ENCODE results near the gene PRPF40A.

GRCh38 chr2:152706477-152707021 lies 10.7 kb downstream of the PRPF40A start:
- TF ChIP-seq, protein P1, sequence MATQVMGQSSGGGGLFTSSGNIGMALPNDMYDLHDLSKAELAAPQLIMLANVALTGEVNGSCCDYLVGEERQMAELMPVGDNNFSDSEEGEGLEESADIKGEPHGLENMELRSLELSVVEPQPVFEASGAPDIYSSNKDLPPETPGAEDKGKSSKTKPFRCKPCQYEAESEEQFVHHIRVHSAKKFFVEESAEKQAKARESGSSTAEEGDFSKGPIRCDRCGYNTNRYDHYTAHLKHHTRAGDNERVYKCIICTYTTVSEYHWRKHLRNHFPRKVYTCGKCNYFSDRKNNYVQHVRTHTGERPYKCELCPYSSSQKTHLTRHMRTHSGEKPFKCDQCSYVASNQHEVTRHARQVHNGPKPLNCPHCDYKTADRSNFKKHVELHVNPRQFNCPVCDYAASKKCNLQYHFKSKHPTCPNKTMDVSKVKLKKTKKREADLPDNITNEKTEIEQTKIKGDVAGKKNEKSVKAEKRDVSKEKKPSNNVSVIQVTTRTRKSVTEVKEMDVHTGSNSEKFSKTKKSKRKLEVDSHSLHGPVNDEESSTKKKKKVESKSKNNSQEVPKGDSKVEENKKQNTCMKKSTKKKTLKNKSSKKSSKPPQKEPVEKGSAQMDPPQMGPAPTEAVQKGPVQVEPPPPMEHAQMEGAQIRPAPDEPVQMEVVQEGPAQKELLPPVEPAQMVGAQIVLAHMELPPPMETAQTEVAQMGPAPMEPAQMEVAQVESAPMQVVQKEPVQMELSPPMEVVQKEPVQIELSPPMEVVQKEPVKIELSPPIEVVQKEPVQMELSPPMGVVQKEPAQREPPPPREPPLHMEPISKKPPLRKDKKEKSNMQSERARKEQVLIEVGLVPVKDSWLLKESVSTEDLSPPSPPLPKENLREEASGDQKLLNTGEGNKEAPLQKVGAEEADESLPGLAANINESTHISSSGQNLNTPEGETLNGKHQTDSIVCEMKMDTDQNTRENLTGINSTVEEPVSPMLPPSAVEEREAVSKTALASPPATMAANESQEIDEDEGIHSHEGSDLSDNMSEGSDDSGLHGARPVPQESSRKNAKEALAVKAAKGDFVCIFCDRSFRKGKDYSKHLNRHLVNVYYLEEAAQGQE (IDR thresholded peaks at IDR 0.05; ENCODE audit: unreplicated experiment), result no peak
- TF ChIP-seq EZH2 (IDR thresholded peaks at IDR 0.05; ENCODE audit: low read depth, unreplicated experiment) (no peak), EZH2phosphoT487 (IDR thresholded peaks at IDR 0.05; ENCODE audit: unreplicated experiment) (no peak), ZNF114 (CRISPR knock-in tag; IDR thresholded peaks at IDR 0.05) (no peak), POLR2AphosphoS5 (IDR thresholded peaks at IDR 0.05; ENCODE audit: low read depth) (no peak)
- TF ChIP-seq, protein P2, sequence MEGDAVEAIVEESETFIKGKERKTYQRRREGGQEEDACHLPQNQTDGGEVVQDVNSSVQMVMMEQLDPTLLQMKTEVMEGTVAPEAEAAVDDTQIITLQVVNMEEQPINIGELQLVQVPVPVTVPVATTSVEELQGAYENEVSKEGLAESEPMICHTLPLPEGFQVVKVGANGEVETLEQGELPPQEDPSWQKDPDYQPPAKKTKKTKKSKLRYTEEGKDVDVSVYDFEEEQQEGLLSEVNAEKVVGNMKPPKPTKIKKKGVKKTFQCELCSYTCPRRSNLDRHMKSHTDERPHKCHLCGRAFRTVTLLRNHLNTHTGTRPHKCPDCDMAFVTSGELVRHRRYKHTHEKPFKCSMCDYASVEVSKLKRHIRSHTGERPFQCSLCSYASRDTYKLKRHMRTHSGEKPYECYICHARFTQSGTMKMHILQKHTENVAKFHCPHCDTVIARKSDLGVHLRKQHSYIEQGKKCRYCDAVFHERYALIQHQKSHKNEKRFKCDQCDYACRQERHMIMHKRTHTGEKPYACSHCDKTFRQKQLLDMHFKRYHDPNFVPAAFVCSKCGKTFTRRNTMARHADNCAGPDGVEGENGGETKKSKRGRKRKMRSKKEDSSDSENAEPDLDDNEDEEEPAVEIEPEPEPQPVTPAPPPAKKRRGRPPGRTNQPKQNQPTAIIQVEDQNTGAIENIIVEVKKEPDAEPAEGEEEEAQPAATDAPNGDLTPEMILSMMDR (conservative IDR thresholded peaks at IDR 0.05; ENCODE audit: low read depth in 2 of 2), result no peak
